ENCODE data around the gene BTBD6. TPM values are rescaled to one million over a fixed set of nuclear protein-coding genes. Genes with fewer than 3 reads are reported as not detected.

The BTBD6 gene
- total and polyA plus RNA-seq, 2 of the 8 experiments (the other 6 are each of a cell fraction or from before 2014, with no cell fraction given): 10.1 to 10.2 TPM

DNA sequence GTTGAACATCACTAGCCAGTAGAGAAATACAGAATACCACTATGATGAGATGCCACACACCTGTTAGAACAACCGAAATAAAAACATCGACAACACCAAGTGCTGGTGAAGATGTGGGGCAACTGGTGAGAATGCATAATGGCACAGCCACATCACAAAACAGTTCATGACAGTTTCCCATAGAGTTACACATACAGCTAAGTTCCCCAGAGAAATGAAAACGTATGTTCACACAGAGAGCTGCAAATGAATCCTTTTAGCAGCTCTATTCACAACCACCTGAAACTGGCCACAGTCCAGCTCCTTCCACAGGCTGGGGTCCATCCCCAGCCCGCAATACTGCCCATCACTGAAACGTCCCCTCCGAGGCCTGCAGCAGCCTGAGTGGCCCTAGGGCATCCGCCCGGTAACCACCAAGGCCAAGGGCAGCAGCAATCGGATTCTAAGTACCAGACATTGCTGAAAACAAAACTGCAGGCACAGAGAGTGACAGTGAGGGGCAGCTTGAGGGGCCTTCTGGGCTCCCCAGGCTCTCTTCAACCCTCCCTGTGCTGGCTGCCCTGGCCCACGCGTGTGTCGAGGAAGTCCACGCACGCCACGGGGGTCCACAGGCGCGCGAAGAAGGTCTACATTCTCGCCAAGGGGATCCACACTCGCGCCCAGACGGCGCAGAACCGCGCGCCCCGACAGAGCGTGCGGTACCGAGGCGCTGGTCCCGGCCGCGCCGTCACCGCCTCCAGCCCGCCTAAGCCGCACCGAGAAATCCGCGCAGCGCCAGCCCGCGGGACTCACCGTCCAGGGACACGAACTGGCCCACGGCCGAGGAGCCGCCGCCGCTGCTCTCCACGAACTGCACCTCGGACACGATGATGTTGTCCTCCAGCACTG, 51.6 kb downstream of the BTBD6 start (continued):
- no peak for TF ChIP-seq POLR2AphosphoS5 (IDR thresholded peaks at IDR 0.05; ENCODE audit: low read depth, low read length)
- TF ChIP-seq SUZ12 (IDR thresholded peaks at IDR 0.05; ENCODE audit: low read length): no peak; the same call in 1 of the 2 replicates
- TF ChIP-seq, protein P1, sequence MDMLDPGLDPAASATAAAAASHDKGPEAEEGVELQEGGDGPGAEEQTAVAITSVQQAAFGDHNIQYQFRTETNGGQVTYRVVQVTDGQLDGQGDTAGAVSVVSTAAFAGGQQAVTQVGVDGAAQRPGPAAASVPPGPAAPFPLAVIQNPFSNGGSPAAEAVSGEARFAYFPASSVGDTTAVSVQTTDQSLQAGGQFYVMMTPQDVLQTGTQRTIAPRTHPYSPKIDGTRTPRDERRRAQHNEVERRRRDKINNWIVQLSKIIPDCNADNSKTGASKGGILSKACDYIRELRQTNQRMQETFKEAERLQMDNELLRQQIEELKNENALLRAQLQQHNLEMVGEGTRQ (IDR thresholded peaks at IDR 0.05; ENCODE audit: low read length): no peak
- TF ChIP-seq MAFK (IDR thresholded peaks at IDR 0.05; ENCODE audit: low read depth, low read length): no peak
- no peak for TF ChIP-seq SP1 (IDR thresholded peaks at IDR 0.05; ENCODE audit: low read depth, low read length)
- TF ChIP-seq KDM1A (IDR thresholded peaks at IDR 0.05; ENCODE audit: borderline replicate concordance, low read length): peak; percentile 51; the same call in 1 of the 2 replicates
- TF ChIP-seq RFX5 (IDR thresholded peaks at IDR 0.05; ENCODE audit: borderline replicate concordance, low read depth, low read length): no peak
- no peak for TF ChIP-seq SIN3A (conservative IDR thresholded peaks at IDR 0.05 in 1 of 2, IDR thresholded peaks at IDR 0.05 in 1 of 2; ENCODE audit: low read depth in 1 of 2, low read length in 2 of 2)
- TF ChIP-seq SP2 (IDR thresholded peaks at IDR 0.05; ENCODE audit: low read length): no peak
- TF ChIP-seq NRF1 (IDR thresholded peaks at IDR 0.05; ENCODE audit: low read depth, low read length): no peak
- TF ChIP-seq YY1 (IDR thresholded peaks at IDR 0.05; ENCODE audit: low read depth, low read length): no peak
- TF ChIP-seq TEAD4 (IDR thresholded peaks at IDR 0.05; ENCODE audit: low read depth, low read length): no peak
- TF ChIP-seq, protein P2, sequence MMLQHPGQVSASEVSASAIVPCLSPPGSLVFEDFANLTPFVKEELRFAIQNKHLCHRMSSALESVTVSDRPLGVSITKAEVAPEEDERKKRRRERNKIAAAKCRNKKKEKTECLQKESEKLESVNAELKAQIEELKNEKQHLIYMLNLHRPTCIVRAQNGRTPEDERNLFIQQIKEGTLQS (IDR thresholded peaks at IDR 0.05; ENCODE audit: insufficient read depth, low read depth, low read length): no peak
- no peak for TF ChIP-seq TAF1 (IDR thresholded peaks at IDR 0.05; ENCODE audit: low read depth, low read length)
- TF ChIP-seq GABPA (IDR thresholded peaks at IDR 0.05; ENCODE audit: borderline replicate concordance, insufficient read depth, low read length): no peak

Measured in H1 (cell line).